ENCODE results near the gene SOHLH1.

- TF ChIP-seq, protein P1, sequence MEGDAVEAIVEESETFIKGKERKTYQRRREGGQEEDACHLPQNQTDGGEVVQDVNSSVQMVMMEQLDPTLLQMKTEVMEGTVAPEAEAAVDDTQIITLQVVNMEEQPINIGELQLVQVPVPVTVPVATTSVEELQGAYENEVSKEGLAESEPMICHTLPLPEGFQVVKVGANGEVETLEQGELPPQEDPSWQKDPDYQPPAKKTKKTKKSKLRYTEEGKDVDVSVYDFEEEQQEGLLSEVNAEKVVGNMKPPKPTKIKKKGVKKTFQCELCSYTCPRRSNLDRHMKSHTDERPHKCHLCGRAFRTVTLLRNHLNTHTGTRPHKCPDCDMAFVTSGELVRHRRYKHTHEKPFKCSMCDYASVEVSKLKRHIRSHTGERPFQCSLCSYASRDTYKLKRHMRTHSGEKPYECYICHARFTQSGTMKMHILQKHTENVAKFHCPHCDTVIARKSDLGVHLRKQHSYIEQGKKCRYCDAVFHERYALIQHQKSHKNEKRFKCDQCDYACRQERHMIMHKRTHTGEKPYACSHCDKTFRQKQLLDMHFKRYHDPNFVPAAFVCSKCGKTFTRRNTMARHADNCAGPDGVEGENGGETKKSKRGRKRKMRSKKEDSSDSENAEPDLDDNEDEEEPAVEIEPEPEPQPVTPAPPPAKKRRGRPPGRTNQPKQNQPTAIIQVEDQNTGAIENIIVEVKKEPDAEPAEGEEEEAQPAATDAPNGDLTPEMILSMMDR (conservative IDR thresholded peaks at IDR 0.05 in 1 of 2, IDR thresholded peaks at IDR 0.05 in 1 of 2; ENCODE audit: extremely low read depth in 1 of 2, insufficient read depth in 1 of 2, low read depth in 1 of 2, low read length in 2 of 2), result no peak
- no peak for TF ChIP-seq EZH2 (IDR thresholded peaks at IDR 0.05; ENCODE audit: borderline replicate concordance, low read length)
Measured at GRCh38 chr9:135736272-135736978, 37.1 kb upstream of the SOHLH1 start.

Measured in mammary epithelial cell (primary cell).